GM19463 (cell line): ENCODE results near the gene CSNK2B.

ENCODE experiments used
- ATAC-seq: cut with Tn5 transposase; IDR thresholded peaks from one replicate; pipeline ENCODE4 v1.9.1; 2021; ENCODE audit warnings: mild to moderate bottlenecking, moderate library complexity; ENCODE audit not compliant: unreplicated experiment

CSNK2B gene

GRCh38 chr6:31665501-31666336, at the start of gene CSNK2B:
Gene CSNK2B (plus strand): TSS chr6:31666080. CDS start chr6:31666832, 752 bp downstream.
- ATAC-seq = peak; percentile 79

GRCh38 chr6:31617010-31617409, 48.9 kb upstream of the CSNK2B start:
- no peak for ATAC-seq

- peak; percentile 73 for ATAC-seq
Measured at GRCh38 chr6:31619805-31620585, 45.9 kb upstream of the CSNK2B start.

- ATAC-seq = peak; percentile 58
Measured at GRCh38 chr6:31620586-31621319, 45.1 kb upstream of the CSNK2B start, which contains the start of gene PRRC2A. Gene PRRC2A (plus strand): TSS chr6:31620715. CDS start chr6:31622790, 2,075 bp downstream.

GRCh38 chr6:31621320-31621939, 44.5 kb upstream of the CSNK2B start:
- ATAC-seq = no peak

GRCh38 chr6:31621991-31622390, 43.9 kb upstream of the CSNK2B start:
- ATAC-seq = no peak

- ATAC-seq = no peak
Measured at GRCh38 chr6:31622684-31623091, 43.2 kb upstream of the CSNK2B start.

GRCh38 chr6:31624070-31624469, 41.8 kb upstream of the CSNK2B start:
- ATAC-seq = no peak

GRCh38 chr6:31626952-31627351, 38.9 kb upstream of the CSNK2B start:
- ATAC-seq = no peak

GRCh38 chr6:31627690-31628287, 38.1 kb upstream of the CSNK2B start:
- ATAC-seq = no peak

- no peak for ATAC-seq
Measured at GRCh38 chr6:31629014-31629413, 36.9 kb upstream of the CSNK2B start.

- ATAC-seq = no peak
Measured at GRCh38 chr6:31630177-31630934, 35.5 kb upstream of the CSNK2B start.

- ATAC-seq = no peak
Measured at GRCh38 chr6:31631209-31631608, 34.7 kb upstream of the CSNK2B start.

GRCh38 chr6:31631681-31632278, 34.1 kb upstream of the CSNK2B start:
- ATAC-seq = no peak

- no peak for ATAC-seq
Measured at GRCh38 chr6:31632279-31632946, 33.5 kb upstream of the CSNK2B start.

- no peak for ATAC-seq
Measured at GRCh38 chr6:31633447-31633846, 32.4 kb upstream of the CSNK2B start.

GRCh38 chr6:31634131-31634530, 31.7 kb upstream of the CSNK2B start:
- ATAC-seq = no peak

- ATAC-seq = no peak
Measured at GRCh38 chr6:31634969-31635575, 30.8 kb upstream of the CSNK2B start.
